GM18861 (cell line): Measurements from ENCODE around the gene SLC10A1.
"Not testable (repeated sequence)": the region's sequence is repeated elsewhere in the genome, so short reads cannot be mapped to it uniquely, and the experiment has no call there.

Experiments
- ATAC-seq: cut with Tn5 transposase; IDR thresholded peaks from one replicate; pipeline ENCODE4 v1.9.1; 2021; ENCODE audit not compliant: unreplicated experiment

Gene SLC10A1

DNA sequence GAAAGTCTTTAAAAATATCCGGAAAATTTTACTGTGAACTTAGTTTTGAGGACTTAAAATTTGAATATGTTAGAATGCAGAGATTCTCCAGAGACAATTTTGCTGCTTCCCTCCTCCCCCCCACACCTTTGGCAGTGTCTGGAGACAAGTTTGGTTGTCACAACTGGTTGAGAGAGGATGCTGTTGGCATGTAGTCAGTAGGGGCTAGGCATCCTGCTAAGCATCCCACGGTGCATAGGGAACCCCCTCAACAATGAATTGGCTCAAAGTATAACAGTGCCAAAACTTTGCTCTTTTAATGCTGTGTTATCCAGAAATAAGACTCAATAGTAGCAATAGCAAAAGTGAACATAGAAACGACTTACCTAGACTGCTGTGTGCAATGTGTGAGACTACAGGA lies 26.5 kb downstream of the SLC10A1 start:
- no peak for ATAC-seq

DNA sequence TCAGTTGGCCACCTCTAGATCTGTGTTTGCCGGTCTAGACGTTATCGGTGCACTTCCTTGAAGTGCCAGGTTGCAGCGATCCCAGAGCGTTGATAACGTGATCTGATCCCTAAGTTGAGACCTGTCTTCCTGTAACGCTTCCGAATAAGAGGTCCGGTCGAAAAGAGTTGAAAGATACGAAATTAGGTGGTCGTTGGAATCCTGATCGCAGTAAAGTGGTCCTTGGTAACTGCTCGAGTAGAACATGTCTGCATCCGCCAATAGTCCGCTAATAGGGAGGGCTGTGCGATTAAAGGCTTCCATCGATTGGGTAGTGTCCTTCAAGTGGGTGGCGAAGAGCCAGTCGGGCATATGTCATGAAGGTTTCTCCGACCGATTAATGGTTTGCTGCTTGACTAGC lies 27.4 kb downstream of the SLC10A1 start:
- no peak for ATAC-seq

DNA sequence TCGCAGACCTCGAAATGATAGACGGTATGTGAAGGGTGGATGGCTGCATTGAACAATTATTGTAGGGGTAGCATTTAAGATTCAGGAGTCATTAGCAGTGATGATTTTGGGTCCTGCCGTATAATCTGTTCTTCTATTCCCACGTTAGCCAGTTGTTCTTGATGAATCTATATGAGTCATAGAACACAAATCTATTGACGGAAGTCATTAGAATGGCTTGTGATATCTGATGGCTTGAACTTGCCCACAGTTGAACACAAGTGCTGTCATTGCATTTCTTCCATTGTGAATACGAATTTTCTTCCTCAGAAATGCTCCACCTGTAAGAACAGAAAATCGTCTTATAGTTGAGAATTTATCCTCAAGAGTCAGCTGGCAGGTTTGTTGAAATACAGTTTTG lies 28.2 kb downstream of the SLC10A1 start:
- ATAC-seq, result no peak

DNA sequence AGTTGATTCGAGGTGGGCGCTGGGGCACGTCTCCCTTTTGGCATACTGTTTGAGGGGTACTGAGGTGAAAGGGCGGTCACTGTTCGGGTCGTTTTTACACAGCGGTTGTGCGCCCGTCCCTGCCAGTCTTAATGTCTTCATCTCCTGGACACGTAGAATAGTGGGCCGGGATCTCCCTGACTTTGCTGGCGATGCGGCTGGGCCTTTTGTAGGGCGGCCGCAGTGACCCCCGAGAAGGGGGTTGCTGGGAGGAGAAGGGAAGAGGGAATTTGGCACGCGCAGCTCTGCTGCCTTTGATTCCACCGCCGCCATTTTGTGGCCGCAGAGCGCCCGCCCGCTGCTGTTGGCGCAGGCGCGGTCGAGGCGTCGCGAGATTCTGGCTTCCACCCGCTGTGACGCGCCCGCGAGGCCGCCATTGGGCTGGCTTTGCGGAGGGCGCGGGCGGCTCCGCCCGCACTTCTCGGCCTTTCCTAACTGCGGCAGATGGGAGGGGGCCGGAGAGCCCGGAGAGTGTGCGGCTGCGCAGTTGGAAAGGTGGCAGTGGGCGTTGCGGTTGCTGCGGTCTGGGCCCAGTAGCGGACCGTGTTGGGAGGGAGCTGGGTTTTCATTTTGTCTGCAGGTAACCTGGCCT lies 29.6 kb downstream of the SLC10A1 start:
- peak; percentile 69 for ATAC-seq

DNA sequence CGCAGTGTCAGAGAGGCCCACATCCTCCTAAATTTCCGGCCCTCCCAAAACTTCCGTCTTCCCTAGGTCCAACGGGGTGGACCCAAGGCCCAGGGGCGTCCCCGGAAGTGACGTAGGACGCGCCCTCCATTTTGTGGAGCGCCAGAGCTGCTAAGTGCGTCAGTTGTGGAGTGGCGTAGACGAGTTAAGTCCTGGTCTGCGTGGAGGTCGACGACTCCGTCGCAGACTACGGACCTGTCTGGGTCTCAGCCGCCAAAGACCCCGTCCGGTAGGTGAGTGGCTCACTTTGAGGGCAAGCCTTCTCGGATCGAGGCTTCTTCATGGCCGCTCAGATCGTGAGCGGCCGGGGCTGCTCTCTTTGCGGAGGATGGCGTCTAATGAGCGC lies 30.1 kb downstream of the SLC10A1 start, which contains the start of gene SRSF5:
Gene SRSF5 (plus strand): TSS at position 159 of the 385 bp plus-strand sequence. CDS start 1,015 bp downstream, outside the sequence.
- ATAC-seq, result peak; percentile 71

DNA sequence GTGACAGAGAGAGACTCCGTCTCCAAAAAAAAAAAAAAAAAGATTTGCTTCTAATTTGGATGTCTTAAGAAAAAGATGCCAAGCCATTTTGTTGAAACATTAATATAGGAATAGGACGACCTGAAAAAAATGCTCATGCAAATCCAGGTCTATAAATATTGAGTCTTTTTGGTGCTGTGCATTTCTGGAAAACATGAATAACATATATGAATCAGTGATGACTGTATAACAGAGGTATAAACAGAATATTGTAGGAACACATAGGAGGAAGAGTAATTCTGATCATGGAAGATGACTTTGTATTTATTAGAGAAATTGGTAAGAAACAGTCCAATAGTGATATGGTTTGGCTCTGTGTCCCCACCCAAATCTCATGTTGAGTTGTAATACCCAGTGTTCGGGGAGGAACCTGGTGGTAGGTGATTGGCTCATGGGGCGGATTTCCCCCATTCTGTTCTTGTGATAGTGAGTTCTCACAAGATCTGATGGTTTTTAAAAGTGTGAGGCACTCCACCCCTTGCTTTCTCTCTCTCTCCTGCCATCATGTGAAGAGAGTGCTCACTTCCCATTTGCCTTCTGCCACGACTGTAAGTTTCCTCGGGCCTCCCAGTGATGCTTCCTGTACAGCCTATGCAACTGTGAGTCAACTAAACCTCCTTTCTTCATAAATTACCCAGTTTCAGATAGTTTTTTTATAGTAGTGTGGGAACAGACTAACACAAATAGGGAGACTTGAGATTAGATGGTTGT lies 33.1 kb downstream of the SLC10A1 start:
- ATAC-seq, result no peak

DNA sequence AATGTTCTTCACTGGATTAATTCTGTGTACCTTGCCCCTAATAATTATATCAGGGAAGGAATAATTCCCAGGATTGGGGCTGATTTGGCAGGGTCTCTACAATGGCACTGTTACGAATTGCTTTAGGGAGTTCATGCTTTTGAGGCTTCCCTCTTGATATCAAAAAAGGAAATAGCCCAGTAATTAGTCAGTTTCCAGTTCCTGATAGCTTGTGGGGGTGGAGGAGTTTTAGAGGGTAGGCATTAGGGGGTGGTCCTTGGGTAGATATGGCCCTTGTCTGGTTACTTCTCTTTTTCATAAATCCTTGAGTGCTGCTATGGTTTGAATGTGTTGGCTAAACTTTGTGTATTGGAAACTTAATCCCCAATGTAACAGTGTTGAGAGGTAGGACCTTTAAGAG lies 36.2 kb downstream of the SLC10A1 start:
- no peak for ATAC-seq

DNA sequence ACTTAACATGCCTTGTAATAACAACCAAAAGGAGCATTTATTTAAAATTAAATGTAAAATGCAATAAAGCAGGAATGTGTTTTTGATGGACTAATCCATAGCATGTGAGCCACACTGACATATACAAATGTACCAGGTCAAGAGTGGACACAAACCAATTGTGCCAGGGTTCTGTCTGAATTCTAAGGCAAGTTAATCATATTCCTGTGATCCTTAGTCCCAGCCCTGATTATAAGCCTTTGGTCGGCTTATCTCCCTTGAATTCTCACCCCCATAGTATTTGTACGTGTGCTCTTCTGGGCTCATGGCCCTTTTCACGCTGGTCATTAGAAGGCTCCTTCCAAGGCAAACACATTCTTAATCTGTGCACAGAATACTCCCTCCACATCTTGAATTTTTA lies 40.7 kb downstream of the SLC10A1 start:
- ATAC-seq, result no peak

DNA sequence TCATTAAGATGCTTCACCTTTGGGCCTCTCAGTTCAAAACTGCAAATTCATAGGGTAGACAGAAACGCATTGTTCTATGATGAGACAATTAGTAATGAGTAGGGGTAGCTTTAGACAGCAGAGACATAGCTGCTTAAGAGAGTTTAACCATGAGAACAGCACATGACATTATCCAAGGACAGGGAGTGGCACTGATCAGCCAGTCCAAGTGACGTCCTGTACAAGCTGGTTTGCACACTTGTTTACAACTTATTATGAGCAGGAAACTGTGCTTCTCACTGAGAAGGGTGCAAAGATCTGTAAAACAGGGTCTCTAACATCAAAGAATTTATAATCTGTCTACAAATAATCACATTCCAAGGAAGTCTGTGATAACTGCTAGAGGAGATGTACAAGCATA lies 41.3 kb downstream of the SLC10A1 start:
- ATAC-seq, result no peak

DNA sequence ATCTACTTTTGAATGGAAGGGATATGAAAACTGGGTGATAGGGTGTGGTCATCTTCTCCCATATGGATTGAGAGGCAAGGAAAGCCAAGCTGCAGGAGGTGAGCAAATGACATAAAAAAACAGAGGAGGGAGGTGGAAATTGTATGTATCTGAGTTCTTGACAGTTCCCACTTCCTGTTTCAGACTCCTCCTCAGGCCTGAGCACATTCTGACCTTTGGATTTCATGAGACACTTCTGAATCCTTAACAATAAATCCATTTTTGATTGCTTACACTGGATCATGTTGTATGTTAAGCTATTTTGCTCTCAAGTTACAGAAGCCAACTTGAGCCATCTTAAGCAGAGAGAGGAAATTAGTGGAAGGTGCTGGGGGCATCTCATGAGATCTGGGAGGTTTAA lies 41.7 kb downstream of the SLC10A1 start:
- ATAC-seq, result no peak

DNA sequence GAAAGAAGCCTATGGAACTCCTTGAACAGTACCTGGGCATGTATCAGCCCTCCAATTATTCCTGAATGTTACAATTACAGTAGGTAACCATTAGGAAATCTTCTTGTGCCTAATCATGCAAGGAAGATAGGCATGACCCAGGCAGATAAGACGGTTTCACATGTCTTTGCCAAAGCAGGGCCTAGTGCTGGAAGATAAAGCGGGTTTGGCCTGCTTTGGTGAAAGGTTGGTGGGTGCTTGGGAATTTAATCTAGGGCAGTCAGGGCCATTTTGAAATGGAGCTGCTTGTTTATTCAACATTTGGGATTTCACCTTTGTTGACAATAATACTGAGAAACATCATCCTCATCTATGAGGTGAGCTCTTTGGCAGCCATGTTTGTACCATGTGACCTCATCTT lies 42.6 kb downstream of the SLC10A1 start:
- no peak for ATAC-seq

DNA sequence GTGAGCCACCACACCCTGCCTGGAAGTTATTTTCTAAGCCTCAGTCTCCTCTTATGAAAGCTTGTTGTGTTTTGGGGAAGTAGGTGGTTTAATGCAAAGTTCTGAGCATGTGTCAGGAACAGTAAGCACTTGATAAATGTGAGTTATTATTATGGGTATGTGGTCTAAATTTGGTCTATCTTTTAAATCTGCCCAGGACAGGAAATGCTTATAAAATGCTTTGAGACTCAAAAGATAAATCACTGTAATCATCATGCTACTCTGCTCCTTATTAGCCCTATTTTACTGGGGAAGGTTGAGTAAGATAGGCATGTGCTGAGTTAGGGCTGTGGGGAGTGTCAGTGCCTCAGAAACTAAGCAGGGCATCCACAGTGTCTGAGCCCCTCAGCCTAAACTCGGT lies 43.2 kb downstream of the SLC10A1 start:
- ATAC-seq, result no peak

DNA sequence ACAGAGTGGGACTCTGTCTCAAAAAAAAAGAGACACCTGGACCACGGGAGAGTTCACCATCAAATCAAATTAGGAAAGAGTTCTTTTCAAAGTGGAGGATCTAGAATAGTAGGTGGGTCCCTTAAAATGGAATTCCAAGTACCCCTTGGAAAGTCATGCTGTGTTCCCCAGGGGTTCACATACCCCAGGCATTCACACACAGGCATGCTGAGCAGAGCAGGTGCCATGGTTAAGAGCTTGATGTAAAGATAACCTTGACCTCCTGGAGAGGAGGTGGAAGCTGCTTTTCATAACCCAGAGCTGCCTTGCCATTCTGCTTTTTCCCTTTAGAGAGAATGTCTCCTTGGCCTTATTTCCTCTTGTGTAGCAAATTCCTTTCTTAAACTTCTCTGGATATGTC lies 44.3 kb downstream of the SLC10A1 start:
- ATAC-seq, result no peak

DNA sequence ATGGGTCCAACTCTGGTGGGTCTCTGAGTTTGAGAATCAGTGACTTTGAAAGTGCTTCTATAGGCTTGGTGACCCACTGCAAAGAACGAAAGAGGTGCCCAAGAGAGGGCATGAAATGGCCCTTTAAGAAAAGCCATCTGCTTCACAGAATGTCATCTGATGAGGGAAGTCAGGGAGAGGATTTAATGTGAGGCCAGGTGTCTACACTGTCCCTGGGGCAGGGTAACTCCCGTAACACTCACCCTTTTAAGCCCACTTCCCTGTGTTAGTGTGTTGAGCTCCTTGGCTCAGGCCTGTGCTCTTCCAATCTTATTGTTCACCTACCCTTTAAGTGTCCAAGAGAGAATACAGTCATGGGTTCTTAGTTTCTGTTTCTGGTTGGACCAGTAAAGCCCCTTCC lies 46.5 kb downstream of the SLC10A1 start:
- no peak for ATAC-seq

DNA sequence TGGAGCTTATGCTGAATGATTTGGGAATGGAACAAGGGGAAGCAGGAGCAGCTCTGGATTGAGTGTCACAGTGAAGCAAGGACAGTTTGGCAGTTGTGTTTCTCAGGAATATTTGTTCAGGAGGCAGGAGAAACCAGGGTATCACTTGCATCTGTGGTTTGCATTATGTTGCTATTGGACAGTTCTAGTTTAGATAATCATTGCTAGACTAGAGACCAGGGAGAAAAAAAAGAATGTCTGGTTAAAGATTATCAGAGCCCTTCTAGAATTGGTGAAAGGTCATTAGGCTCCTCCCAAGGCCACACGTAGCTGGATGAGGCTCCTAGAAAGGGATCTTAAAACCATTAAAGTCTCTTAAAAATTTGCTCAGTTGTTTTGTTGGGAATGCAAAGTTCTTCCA lies 47.1 kb downstream of the SLC10A1 start:
- ATAC-seq, result peak; percentile 68

DNA sequence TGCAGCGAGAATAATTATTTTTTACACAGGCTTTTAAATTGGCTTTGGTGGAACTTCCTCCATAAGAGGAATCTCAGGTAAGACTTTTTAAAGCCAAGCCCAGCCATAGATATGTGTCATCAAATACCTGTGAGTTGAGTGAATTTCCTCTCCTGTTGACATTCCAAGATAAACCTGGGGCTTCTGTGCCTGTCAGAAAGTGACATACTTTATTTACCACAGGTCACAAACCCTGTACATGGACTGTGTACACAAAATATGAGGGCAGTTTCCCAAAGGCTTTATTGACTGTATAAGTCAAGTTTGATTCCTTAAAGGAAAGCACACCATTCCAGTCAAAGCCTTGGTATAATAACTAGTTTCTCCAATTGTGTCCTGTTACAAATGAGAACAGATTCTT lies 56.0 kb downstream of the SLC10A1 start:
- ATAC-seq, result no peak

DNA sequence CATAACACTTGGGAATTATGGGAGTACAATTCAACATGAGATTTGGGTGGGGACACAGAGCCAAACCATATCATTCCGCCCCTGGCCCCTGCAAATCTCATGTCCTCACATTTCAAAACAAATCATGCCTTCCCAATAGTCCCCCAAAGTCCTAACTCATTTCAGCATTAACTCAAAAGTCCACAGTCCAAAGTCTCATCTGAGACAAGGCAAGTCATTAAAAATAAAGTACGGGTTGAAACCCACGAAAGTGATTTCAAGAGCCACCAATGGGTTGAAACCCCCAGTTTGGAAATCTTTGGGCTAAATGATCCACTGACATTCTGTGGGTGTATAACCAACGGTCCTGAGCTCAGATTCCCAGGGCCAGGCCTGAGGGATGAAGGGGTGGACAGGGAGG lies 60.6 kb downstream of the SLC10A1 start:
- ATAC-seq, result not testable (repeated sequence)

DNA sequence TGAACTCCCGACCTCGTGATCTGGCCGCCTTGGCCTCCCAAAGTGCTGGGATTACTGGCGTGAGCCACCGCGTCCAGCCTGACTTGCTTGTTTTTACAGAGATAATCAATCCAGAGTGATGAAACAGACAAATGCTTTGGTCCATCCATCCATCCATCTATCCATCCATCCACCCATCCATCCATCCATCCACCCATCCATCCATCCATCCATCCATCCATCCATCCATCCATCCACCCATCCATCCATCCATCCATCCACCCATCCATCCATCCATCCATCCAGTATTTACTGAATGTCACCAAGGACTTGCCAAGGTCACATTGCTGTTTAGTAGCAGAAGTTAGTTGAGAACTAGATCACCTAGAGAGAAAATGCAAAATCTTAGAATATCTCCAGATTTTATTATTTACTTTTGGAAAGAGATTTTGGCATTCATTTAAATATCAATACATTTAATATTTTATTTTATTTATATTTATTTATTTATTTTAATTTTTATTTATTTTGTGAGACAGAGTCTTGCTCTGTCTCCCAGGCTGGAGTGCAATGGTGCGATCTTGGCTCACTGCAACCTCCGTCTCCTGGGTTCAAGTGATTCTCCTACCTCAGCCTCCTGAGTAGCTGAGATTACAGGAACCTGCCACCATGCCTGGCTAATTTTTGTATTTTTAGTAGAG lies 65.0 kb downstream of the SLC10A1 start:
- ATAC-seq, result not testable (repeated sequence)

DNA sequence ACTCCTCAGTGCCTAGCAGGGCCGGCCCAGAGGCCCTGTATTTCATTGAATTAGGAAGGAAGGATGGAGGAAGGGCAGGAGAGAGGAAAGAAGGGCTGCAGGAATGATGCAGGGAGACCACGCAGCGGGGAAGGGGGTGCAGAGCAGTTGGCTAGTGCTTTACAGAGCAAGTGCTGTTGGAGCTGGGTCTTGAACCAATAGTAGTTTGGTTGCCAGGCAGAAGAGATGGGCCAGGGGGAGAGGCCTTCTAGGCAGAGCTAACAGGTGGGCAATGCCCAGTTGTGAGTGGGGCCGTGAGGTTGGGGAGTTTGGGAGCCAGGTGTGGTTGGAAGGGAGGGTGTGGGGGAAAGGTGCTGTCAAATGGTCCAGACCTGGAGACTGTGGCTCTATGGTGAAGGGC lies 69.2 kb downstream of the SLC10A1 start:
- ATAC-seq, result no peak

DNA sequence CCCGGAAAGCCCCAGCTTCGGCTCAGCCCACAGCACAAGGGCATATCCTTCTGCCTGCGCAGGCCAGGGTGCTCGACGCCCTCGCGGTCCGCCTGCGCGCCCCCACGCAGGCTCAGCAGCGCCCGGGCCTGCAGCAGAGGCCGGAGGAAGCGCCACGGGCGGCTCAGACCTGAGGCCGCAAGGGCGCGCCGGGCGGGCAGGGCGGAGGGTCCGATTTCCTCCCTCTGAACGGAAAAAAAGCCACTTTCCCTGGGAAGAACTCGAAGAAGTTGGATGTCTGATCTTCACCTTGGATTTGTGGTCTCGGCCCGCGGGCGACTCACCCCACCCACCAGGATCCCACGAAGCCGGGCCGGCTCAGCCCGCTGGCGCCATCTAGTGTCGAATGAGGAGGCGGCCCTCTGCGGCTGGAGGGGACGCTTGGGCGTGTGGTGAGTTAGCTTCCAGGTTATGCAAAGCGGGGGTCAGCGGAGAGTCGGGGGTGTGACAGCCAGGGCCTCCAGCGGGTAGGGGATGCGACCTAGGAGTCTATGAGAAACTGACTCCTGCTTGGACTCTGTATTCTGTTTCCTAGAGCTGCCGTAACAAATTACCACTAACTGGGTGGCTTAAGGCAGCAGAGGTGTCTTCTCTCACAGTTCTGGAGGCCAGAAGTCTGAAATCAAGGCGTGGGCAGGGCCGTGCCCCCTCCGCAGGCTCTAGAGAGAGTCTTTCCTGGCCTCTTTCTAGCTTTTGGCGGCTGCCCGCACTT lies 70.1 kb downstream of the SLC10A1 start:
- ATAC-seq, result peak; percentile 79
